ENCODE measurements around the gene CMTM4. TPM values are rescaled to one million over a fixed set of nuclear protein-coding genes. Genes with fewer than 3 reads are reported as not detected.

The CMTM4 gene
- polyA plus RNA-seq, 1 donor from 2014 or later, result 27.2 TPM

GRCh38 chr16:66695471-66695934 is 1.0 kb downstream of the CMTM4 start:
- H3K27ac ChIP-seq (ENCODE audit: low read length), result no peak overlapping the region
- no peaks in the 10 kb centered on the region for H3K27me3 ChIP-seq (ENCODE audit: insufficient read depth, low read depth, low read length)
- H3F3A ChIP-seq (ENCODE audit: insufficient read depth, low read length, poor library complexity, severe bottlenecking), result no peaks in the 10 kb centered on the region
- no peaks in the 10 kb centered on the region for H3K9me3 ChIP-seq (ENCODE audit: low read length)
- no peaks in the 10 kb centered on the region for H4K20me1 ChIP-seq (ENCODE audit: insufficient read depth)
- peak overlapping the region; percentile 97 for H3K4me3 ChIP-seq (ENCODE audit: low read length)
- no peak for TF ChIP-seq TAF1 (IDR thresholded peaks at IDR 0.05; ENCODE audit: low read depth)
- no peak for TF ChIP-seq SMC3 (conservative IDR thresholded peaks at IDR 0.05; ENCODE audit: poor library complexity)
- no peak for TF ChIP-seq MXI1 (conservative IDR thresholded peaks at IDR 0.05; ENCODE audit: poor library complexity, severe bottlenecking)
- no peak for TF ChIP-seq EP300 (conservative IDR thresholded peaks at IDR 0.05; ENCODE audit: poor library complexity, severe bottlenecking)
- no peak for TF ChIP-seq CTCF (IDR thresholded peaks at IDR 0.05; ENCODE audit: poor library complexity, severe bottlenecking)
- no peak for TF ChIP-seq EZH2 (IDR thresholded peaks at IDR 0.05; ENCODE audit: borderline replicate concordance, insufficient read depth, low read length, poor library complexity, severe bottlenecking)
- TF ChIP-seq, protein P1, sequence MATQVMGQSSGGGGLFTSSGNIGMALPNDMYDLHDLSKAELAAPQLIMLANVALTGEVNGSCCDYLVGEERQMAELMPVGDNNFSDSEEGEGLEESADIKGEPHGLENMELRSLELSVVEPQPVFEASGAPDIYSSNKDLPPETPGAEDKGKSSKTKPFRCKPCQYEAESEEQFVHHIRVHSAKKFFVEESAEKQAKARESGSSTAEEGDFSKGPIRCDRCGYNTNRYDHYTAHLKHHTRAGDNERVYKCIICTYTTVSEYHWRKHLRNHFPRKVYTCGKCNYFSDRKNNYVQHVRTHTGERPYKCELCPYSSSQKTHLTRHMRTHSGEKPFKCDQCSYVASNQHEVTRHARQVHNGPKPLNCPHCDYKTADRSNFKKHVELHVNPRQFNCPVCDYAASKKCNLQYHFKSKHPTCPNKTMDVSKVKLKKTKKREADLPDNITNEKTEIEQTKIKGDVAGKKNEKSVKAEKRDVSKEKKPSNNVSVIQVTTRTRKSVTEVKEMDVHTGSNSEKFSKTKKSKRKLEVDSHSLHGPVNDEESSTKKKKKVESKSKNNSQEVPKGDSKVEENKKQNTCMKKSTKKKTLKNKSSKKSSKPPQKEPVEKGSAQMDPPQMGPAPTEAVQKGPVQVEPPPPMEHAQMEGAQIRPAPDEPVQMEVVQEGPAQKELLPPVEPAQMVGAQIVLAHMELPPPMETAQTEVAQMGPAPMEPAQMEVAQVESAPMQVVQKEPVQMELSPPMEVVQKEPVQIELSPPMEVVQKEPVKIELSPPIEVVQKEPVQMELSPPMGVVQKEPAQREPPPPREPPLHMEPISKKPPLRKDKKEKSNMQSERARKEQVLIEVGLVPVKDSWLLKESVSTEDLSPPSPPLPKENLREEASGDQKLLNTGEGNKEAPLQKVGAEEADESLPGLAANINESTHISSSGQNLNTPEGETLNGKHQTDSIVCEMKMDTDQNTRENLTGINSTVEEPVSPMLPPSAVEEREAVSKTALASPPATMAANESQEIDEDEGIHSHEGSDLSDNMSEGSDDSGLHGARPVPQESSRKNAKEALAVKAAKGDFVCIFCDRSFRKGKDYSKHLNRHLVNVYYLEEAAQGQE (IDR thresholded peaks at IDR 0.05; ENCODE audit: borderline replicate concordance), result no peak
- TF ChIP-seq POLR2AphosphoS5 (IDR thresholded peaks at IDR 0.05), result no peak
- no peak for TF ChIP-seq RAD21 (conservative IDR thresholded peaks at IDR 0.05)
- H3K9me2 ChIP-seq (ENCODE audit: insufficient read depth, low read length), result no peaks in the 10 kb centered on the region
- H3K4me2 ChIP-seq (ENCODE audit: low read length), result peak overlapping the region; percentile 92
- H3K36me3 ChIP-seq (ENCODE audit: insufficient read depth, low read length), result no peaks in the 10 kb centered on the region
- H3K9ac ChIP-seq (ENCODE audit: low read length), result peak overlapping the region; percentile 77
- no peak overlapping the region for H2AFZ ChIP-seq (ENCODE audit: low read depth, low read length)
- peaks cover 13% of the 10 kb centered on the region for H3K79me2 ChIP-seq (replicated peaks; ENCODE audit: insufficient read depth, low read length)

DNA sequence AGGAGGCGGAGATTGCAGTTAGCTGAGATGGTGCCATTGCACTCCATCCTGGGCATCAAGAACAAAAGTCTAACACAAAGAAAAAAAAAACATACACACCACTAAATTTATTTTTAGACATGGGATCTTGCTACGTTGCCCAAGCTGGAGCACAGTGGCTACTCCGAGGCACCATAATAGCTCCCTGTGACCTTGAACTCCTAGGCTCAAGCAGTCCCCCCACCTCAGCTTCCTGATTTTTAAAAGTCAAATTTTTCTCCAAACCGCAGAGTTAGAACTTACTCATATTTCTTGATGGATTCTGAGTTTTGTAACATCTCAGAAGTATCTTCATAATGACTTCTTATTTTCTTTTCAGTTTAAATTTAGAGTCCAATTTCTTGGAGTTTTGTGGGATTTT is 3.4 kb downstream of the CMTM4 start:
- no peaks in the 10 kb centered on the region for H3K27me3 ChIP-seq (ENCODE audit: insufficient read depth, low read depth, low read length)
- no peak overlapping the region for H3K4me3 ChIP-seq (ENCODE audit: low read length)
- H2AFZ ChIP-seq (ENCODE audit: low read depth, low read length), result no peak overlapping the region
- no peaks in the 10 kb centered on the region for H4K20me1 ChIP-seq (ENCODE audit: insufficient read depth)
- H3K9me2 ChIP-seq (ENCODE audit: insufficient read depth, low read length), result no peaks in the 10 kb centered on the region
- no peak overlapping the region for H3K4me2 ChIP-seq (ENCODE audit: low read length)
- H3K27ac ChIP-seq (ENCODE audit: low read length), result no peak overlapping the region
- H3F3A ChIP-seq (ENCODE audit: insufficient read depth, low read length, poor library complexity, severe bottlenecking), result no peaks in the 10 kb centered on the region
- no peak overlapping the region for H3K9ac ChIP-seq (ENCODE audit: low read length)
- no peaks in the 10 kb centered on the region for H3K9me3 ChIP-seq (ENCODE audit: low read length)
- TF ChIP-seq MXI1 (conservative IDR thresholded peaks at IDR 0.05; ENCODE audit: poor library complexity, severe bottlenecking), result no peak
- TF ChIP-seq, protein P1 (IDR thresholded peaks at IDR 0.05; ENCODE audit: borderline replicate concordance), result no peak
- TF ChIP-seq EP300 (conservative IDR thresholded peaks at IDR 0.05; ENCODE audit: poor library complexity, severe bottlenecking), result no peak
- TF ChIP-seq RAD21 (conservative IDR thresholded peaks at IDR 0.05), result no peak
- TF ChIP-seq POLR2AphosphoS5 (IDR thresholded peaks at IDR 0.05), result no peak
- no peak for TF ChIP-seq EZH2 (IDR thresholded peaks at IDR 0.05; ENCODE audit: borderline replicate concordance, insufficient read depth, low read length, poor library complexity, severe bottlenecking)
- no peak for TF ChIP-seq TAF1 (IDR thresholded peaks at IDR 0.05; ENCODE audit: low read depth)
- no peak for TF ChIP-seq CTCF (IDR thresholded peaks at IDR 0.05; ENCODE audit: poor library complexity, severe bottlenecking)
- no peaks in the 10 kb centered on the region for H3K36me3 ChIP-seq (ENCODE audit: insufficient read depth, low read length)
- peaks cover 13% of the 10 kb centered on the region for H3K79me2 ChIP-seq (replicated peaks; ENCODE audit: insufficient read depth, low read length)
